HG02885 (cell line): ENCODE data around the gene CNGA1.

Source experiments
- ATAC-seq: cut with Tn5 transposase; IDR thresholded peaks from one replicate; pipeline ENCODE4 v1.9.1; 2021; ENCODE audit warnings: mild to moderate bottlenecking; ENCODE audit not compliant: unreplicated experiment, poor library complexity

Gene CNGA1

DNA sequence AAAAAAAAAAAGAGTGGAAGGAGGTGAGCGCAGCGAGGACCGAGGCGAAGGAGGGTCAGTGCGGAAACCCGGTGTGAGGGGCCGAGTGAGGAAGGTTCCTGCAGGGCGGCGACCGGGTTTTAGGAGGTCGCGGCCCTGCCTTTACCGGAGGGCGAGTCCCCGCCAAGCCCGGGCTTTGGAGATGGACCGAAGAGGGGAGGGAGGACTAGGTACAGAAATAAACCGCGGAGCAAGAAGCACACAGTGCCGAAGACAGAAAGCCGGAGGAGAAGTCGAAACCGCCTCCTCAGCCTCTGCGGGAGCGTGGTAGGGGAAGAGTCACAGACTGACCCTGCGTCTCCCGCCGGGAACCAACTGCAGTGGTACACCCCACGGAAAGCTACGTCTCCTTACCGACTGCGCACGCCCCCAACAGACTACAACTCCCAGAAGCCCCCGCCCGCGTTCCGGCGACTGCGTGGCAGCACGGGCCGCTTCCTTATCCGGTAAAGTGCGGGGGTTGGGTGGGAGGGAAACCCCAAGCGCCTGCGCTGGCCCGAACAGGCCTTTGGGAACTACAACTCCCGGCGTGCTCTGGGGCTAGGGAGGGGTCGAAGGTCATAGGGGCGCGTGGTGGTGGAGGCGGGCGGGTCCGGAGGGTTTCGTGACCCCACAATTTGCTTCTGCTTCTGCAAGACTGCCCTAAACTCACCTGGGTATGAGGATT, 102.1 kb downstream of the CNGA1 start, which contains the start of gene NFXL1:
Gene NFXL1 (minus strand): TSS at position 364 of the 706 bp plus-strand sequence. CDS start 380 bp downstream, outside the sequence.
- ATAC-seq = peak; percentile 96

DNA sequence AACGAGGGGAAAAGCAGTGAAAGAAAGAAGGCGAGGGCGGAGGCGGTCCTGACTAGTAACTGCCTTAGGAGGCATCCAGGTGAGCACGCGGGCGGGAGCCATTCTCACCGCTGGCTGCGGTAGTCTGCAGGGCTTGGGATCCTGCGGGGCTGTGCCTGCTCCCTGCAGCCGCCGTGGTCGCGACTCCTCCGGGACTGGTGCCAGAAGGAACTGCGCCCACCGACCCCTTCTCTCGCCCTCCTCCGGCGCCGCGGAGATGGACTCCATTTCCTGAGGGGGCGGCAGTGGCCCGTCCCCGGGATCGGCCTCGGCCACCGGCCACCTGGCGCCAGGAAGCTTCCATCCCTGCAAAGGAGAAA, 102.6 kb downstream of the CNGA1 start:
- peak; percentile 29 for ATAC-seq

DNA sequence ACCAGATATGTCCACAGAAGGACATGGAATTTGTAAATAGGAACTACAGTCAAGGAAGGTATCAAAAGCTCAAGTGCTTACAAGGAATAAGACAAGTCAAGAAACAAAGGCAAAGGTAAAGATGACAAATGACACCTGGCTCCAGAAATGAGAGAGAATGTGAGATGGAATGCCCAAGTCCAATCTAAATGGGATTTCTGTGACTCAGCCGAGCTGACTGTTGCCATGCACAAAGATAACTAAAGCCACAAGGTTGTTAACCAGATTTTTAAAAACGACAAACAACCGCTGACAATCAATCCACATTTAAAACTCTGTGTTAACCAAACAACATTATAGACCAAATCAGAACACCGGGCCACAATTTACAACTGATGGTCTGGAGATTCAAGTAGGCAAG, 103.2 kb downstream of the CNGA1 start:
- ATAC-seq = no peak

DNA sequence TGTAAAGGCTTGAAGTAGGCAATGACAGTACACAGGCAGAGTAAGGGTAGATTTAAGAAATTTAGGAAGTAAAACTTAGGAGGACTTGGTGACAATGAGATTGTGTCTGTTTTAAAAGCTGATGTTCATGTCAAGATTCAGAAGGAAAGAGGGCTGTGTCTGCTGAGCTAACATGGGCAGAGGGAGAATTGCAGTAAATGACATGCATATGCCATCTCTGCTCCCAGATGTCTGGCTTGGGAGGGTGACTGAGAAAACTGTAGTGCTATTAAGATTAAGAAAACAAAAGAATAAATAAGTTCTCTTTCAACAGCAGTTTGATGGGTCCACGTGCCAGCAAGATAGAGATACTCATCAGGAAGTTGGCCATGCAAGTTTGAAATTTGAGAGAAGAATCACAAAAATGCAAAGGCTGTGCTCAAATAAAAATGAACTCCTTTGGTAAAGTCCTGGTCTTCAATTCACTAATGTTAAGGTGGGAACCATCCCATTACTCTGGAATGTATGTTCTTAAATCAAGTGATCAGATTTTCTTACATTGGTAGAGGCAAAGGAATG, 109.3 kb downstream of the CNGA1 start:
- ATAC-seq = no peak

DNA sequence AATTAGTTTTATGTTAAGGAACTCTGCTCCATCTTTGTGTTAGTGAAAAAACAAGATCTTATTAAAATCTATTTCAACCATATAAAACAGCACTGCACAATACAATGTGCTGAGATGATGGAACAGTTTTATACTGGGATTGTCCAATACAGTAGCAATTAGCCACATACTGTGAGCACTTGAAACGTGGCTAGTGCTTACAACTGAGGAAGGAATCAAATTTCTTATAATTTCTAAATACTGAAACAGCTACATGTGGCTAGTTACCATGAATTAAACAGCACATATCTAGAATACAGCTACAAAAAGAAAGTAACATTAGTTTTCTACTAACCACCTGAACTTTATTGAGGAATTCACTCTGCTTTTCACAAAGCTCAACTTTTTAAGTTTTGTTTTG, 116.8 kb downstream of the CNGA1 start:
- no peak for ATAC-seq

DNA sequence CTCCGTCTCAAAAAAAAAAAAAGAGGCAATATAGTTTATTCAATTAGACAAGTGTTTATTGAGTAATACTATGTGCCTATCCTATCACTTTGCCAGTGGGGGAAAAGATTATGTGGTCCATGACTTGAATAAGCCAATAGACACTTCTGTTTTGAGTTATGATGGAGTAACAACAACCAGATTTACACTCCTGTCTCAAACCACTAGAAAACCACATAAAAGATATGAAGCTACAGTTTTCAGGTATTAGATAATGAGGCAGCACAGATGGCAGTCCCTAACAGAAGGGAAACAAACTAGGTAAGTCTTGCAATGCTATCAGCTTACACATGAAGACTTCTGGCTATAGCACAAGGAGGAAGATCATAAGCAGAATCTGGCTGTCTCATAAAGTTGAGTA, 124.6 kb downstream of the CNGA1 start:
- no peak for ATAC-seq
